Immature natural killer cell (primary cell): ENCODE data around the gene GFAP. TPM values are rescaled to one million over a fixed set of nuclear protein-coding genes. Genes with fewer than 3 reads are reported as not detected.

Source experiments
- DNase-seq, 3 donors: peaks; one replicate each; pipeline ENCODE4 v3.0.0; 2022; ENCODE audit warnings: mixed read lengths in 1 of 3
- H3K27ac Mint-ChIP-seq, 6 donors: one replicate each; pipeline ENCODE4 v1.8.0; 2020; ENCODE audit warnings: mixed read lengths in 6 of 6, mild to moderate bottlenecking in 5 of 6, inconsistent platforms in 4 of 6, moderate library complexity in 3 of 6
- H3K27me3 Mint-ChIP-seq, 3 donors: one replicate each; pipeline ENCODE4 v1.8.0; 2020 to 2021; ENCODE audit warnings: low read depth in 3 of 3, mild to moderate bottlenecking in 3 of 3, mixed read lengths in 3 of 3, moderate library complexity in 3 of 3, inconsistent platforms in 1 of 3
- H3K36me3 Mint-ChIP-seq, 3 donors: one replicate each; pipeline ENCODE4 v1.8.0; 2020; ENCODE audit warnings: mixed read lengths in 3 of 3, inconsistent platforms in 2 of 3, mild to moderate bottlenecking in 2 of 3
- H3K4me1 Mint-ChIP-seq, 2 donors: one replicate each; pipeline ENCODE4 v1.8.0; 2020; ENCODE audit warnings: inconsistent platforms in 2 of 2, mild to moderate bottlenecking in 2 of 2, mixed read lengths in 2 of 2, moderate library complexity in 1 of 2
- H3K4me3 Mint-ChIP-seq, 5 donors: one replicate each; pipeline ENCODE4 v1.8.0; 2020; ENCODE audit warnings: mild to moderate bottlenecking in 5 of 5, mixed read lengths in 5 of 5, inconsistent platforms in 3 of 5, moderate library complexity in 3 of 5
- H3K9me3 Mint-ChIP-seq, 6 donors: one replicate each; pipeline ENCODE4 v1.8.0; 2020; ENCODE audit warnings: mild to moderate bottlenecking in 6 of 6, mixed read lengths in 6 of 6, inconsistent platforms in 4 of 6, moderate library complexity in 3 of 6
- polyA plus RNA-seq, 3 donors: library from polyadenylated mRNA; unstranded; fragments of 300-500 nt; fragmentation: Illumina TruSeq; gene quantifications; one replicate each; pipeline ENCODE4 v1.2.3, GENCODE V29; 2021

The GFAP gene
- polyA plus RNA-seq, 3 donors from 2014 or later: 1.1 TPM; not detected in 2

DNA sequence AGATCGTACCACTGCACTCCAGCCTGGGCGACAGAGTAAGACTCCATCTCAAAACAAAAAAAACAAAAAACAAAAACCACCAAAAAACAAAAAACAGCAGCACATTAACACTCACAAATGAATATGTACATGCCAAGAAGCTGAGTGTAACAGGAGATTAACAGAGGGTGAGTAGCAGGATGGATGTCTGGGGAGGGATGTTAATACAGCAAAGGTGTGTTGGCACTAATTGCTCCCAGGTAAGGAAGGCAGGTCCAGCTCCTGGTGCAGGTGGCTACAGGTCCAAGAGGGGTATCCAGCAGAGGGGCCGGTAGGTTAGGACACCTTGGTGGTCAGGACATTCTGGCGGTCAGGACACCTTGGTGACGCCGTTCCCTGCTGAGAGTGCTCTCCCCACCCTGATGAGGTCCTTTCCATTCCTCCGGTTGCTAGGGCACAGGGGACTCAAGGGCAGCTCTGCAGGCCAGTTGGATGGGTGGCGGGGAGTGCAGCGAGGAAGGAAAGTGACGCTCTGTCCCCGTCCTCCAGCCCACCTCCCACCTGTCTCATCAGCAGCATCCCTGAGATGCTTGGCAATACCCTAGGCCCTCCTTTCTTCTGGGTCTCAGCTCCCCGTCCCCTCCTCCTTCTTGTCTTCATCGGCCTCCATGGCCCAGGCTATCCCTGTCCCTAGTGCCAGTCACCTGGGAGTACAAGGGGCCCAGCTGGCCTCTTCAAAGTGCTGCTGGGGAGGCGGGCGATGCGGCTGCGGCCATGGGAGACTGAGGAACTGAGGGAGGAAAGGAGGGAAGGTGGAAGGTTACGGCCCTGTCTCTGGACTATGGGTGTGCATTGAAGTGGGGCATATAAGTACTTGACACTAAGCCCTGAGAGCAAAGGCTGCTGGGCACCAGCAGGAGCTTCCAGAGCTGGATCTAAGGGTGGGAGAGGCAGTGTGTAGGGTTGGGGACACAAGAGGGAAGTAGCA is 10.7 kb upstream of the GFAP start:
- DNase-seq: no peak
- H3K27me3 Mint-ChIP-seq: peaks cover 2 to 7% (median 2%) of the 10 kb centered on the region in 3 donors
- no peaks in the 10 kb centered on the region for H3K36me3 Mint-ChIP-seq
- peak overlapping the region in 1 of 6 donors; percentile 53 for H3K27ac Mint-ChIP-seq
- no peaks in the 10 kb centered on the region for H3K4me1 Mint-ChIP-seq
- H3K4me3 Mint-ChIP-seq: no peak overlapping the region
- H3K9me3 Mint-ChIP-seq: no peaks in the 10 kb centered on the region

DNA sequence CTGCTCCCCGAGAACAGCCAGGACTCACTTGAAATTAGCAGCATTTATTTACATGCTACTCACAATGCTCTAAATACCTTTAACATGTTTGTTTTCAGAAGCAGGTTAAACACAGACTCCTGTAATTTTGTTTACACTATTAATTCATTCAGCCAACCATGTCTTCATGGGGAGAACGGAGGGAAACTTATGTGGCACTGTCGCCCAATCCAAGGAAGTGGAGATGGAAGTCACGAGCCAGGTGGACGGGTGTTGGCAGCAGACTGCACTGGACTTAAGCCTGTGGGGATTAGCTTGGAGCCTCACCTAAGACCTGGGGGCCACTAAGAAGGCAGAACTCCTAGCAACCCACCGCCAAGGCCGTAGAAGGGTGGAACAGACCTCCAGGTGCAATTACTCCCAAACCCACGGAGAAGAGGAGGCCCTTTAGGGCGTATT is 8.8 kb upstream of the GFAP start:
- Mint-ChIP-seq H3K36me3 (no peaks in the 10 kb centered on the region), H3K4me1 (no peaks in the 10 kb centered on the region), H3K27ac (no peak overlapping the region), H3K9me3 (no peaks in the 10 kb centered on the region), H3K4me3 (peak overlapping the region in 1 of 5 donors; percentile 18), H3K27me3 (peaks cover 2 to 7% (median 2%) of the 10 kb centered on the region in 3 donors)
- DNase-seq: no peak

DNA sequence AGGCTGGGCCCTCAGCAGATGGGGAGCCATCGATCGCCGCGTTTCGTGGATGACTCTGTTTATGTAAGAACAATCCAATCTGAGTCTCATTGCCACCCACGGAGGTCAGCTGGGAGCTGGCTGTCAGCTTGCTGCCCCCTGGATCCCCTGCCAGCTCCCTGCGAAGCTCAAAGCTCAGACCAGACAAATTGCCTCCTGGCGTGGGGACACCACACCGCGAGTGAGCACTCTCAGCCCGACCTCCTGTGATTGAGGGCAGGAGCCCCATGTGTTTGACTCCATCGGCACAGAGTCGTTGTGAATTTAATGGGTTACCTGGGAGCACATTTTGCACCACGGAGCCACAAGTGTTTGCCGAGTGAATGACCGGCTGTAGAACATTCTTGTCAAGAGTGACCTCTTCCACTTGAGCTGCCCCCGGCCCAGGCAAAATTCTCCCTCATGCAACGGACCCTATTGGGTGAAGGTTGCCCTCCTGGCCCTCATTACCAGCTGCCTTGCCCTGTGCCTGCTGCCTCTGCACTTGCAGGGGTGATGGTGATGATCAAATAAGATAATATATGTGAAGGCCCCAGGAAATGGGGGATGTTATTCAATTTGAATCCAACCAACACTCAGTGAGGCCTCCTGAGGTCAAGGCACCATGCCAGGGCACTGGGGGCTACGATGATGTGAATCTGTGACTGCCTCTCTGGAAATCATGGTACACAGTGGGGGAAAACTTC is 7.6 kb upstream of the GFAP start:
- H3K4me1 Mint-ChIP-seq: no peaks in the 10 kb centered on the region
- H3K36me3 Mint-ChIP-seq: no peaks in the 10 kb centered on the region
- H3K4me3 Mint-ChIP-seq: no peak overlapping the region
- H3K27ac Mint-ChIP-seq: no peak overlapping the region
- no peak for DNase-seq
- H3K9me3 Mint-ChIP-seq: no peaks in the 10 kb centered on the region
- H3K27me3 Mint-ChIP-seq: peaks cover 2 to 7% (median 2%) of the 10 kb centered on the region in 3 donors

DNA sequence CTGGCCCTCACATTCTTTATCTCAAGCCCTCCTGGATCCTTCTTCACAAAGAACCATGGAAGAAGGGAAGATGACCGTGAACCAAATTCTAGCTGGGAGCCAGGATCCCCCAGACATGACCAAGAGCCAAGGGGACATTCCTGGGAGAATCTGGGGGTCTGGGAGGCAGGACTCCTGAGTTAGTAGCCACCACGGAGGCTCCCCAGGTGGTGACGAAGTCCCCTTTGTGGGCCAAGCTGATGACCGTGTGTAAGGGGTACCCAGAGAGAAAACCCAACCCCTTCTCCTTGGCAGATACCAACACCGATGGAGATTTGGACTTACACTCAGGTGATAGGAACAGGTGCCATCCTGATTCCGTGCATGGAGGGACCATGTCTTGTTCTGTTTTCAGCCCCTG is 6.8 kb upstream of the GFAP start:
- H3K27me3 Mint-ChIP-seq: peaks cover 2 to 8% (median 4%) of the 10 kb centered on the region in 3 donors
- no peaks in the 10 kb centered on the region for H3K4me1 Mint-ChIP-seq
- no peaks in the 10 kb centered on the region for H3K36me3 Mint-ChIP-seq
- DNase-seq: no peak
- H3K9me3 Mint-ChIP-seq: no peaks in the 10 kb centered on the region
- peak overlapping the region in 1 of 6 donors; percentile 50 for H3K27ac Mint-ChIP-seq
- H3K4me3 Mint-ChIP-seq: no peak overlapping the region

DNA sequence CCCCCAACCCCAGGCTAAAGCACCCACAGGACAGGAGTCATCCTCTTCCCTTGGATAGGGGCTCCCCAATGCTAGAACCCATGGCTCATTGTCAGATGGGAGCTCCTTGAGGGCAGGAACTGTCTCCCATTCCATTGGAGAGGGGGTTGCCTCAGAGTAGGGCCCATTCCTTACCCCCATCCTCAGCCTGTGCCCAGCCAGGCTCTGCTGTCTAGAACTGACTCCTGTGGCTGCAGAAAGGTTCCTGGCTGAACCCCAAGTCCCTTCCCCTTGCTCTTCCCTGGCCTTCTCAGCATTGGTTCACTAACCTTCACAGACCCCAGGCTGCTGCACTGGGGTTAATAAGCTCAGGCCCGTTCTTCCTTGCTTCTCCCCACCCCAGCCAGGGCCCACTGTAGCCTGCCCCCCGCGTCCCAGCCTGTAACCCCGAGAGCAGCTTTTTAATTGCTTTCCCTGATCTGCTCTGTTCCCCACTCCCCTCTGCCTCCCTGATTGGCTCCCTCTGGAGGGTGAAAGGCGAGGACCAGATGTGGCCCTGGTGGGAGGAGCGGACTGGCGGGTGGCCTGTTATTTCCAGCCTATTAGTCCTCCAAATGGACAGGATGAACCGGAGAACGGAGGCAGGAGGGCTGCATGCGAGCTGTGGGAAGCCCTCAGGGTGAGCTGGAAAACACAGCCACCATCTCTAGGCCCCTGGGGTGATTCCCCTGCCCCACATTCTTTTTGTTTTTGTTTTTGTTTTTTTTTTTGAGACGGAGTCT is 6.0 kb upstream of the GFAP start:
- H3K27ac Mint-ChIP-seq: no peak overlapping the region
- no peak for DNase-seq

DNA sequence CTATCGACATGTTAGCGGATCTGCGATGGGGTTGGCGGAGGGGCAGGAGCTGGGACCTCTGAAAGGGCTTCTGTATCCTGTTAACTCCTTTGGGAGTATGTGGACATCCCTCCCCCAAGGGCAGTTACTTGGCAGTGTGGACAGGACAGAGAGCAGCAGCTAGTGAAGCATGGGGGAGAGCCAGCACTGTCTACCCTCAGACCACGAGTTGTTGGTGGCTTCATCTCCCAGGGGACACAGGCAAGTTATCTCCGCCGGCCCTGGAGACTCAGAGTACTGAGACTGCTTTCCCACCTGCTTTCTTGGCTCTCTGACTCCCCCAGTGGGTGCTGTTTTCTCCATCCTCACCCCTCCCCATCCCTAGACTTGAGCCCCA is 5.3 kb upstream of the GFAP start:
- Mint-ChIP-seq H3K4me3 (no peak overlapping the region), H3K9me3 (no peaks in the 10 kb centered on the region), H3K36me3 (no peaks in the 10 kb centered on the region), H3K27me3 (peaks cover under 1 to 10% (median 4%) of the 10 kb centered on the region in 3 donors), H3K4me1 (no peaks in the 10 kb centered on the region), H3K27ac (no peak overlapping the region)
- DNase-seq: no peak

More for the DNA sequence above, 6.0 kb upstream of the GFAP start:
- H3K27me3 Mint-ChIP-seq: peaks cover 2 to 8% (median 4%) of the 10 kb centered on the region in 3 donors
- no peaks in the 10 kb centered on the region for H3K36me3 Mint-ChIP-seq
- H3K9me3 Mint-ChIP-seq: no peaks in the 10 kb centered on the region
- H3K4me1 Mint-ChIP-seq: no peaks in the 10 kb centered on the region
- H3K4me3 Mint-ChIP-seq: no peak overlapping the region

DNA sequence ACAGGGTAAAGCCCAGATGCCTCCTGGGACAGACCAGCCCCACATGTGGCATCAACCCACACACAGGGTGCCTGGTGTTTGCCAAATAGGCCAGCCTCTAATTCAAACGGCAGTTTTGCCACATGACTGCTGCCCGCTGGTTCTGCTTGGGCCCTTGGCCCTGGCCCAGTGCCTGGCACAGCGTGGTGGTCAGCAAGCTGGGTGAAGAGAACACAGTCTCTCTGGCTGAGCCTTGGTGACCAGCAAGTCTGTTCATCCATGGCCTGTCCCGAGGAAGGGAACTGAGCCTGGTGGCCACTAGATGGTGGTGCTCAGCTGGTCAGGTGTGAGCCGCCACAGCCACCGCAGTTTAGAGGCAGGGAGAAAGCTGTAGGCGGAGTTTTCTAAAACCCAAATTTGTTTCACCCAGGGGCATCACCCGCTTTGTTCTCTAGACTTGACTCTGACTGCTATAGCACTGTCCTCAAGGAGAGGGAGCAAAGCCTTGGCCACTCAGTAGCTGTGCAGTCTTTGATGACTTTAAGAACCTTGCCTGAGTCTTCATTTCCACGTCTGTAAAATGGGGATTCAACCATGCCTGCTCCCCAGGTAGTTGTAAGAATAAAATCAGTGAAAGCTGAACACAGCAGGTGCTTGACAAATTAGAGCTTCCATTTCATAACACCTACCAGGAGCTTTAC is 4.7 kb upstream of the GFAP start:
- Mint-ChIP-seq H3K4me3 (no peak overlapping the region), H3K4me1 (no peaks in the 10 kb centered on the region), H3K9me3 (no peaks in the 10 kb centered on the region), H3K36me3 (no peaks in the 10 kb centered on the region), H3K27me3 (peaks cover 0 to 11% (median 4%) of the 10 kb centered on the region in 3 donors), H3K27ac (no peak overlapping the region)
- DNase-seq: peak; percentile 26 to 46 (median 39)

DNA sequence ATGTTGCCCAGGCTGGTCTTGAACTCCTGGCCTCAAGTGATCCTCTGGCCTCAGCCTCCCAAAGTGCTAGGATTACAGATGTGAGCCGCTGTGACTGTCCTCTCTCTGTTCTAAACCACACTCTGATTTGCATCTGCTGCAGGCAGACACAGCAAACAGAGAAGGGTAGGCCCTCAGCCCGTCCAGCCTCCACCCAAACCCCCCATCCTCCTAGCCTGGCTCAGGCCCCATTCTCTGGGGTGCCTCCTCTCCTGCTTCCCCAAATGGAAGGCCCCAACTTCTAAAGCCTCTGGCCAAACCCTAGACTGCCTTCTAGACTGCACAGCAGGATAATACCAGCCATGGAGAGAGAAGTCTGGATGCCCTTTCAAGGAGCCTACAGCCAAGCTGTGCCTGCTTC is 4.1 kb upstream of the GFAP start:
- H3K4me3 Mint-ChIP-seq: no peak overlapping the region
- H3K27ac Mint-ChIP-seq: no peak overlapping the region
- no peaks in the 10 kb centered on the region for H3K4me1 Mint-ChIP-seq
- no peaks in the 10 kb centered on the region for H3K9me3 Mint-ChIP-seq
- DNase-seq: no peak
- H3K27me3 Mint-ChIP-seq: peaks cover 0 to 13% (median 2%) of the 10 kb centered on the region in 3 donors
- H3K36me3 Mint-ChIP-seq: no peaks in the 10 kb centered on the region

DNA sequence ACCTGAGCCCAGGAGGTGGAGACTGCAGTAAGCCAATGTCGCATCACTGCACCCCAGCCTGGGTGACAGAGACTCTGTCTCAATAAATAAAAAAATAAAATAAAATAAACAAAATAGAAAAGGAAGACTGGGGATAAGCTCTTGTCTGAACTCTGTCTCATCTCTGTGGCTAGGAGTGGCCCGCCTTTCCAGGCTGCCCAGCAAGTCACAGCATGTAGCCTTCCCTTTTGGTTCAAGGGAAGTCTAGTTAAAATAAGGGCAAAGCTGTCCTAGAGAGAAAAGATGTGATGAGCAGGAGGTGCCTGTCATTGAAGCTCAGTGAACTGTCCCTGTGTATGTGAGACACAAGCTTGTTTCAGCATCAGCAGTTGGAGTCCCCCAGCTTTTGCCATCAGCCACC is 2.7 kb upstream of the GFAP start:
- Mint-ChIP-seq H3K36me3 (no peaks in the 10 kb centered on the region), H3K9me3 (no peaks in the 10 kb centered on the region), H3K27ac (no peak overlapping the region), H3K27me3 (peaks cover 2 to 13% (median 5%) of the 10 kb centered on the region in 3 donors), H3K4me1 (no peaks in the 10 kb centered on the region), H3K4me3 (no peak overlapping the region)
- no peak for DNase-seq

DNA sequence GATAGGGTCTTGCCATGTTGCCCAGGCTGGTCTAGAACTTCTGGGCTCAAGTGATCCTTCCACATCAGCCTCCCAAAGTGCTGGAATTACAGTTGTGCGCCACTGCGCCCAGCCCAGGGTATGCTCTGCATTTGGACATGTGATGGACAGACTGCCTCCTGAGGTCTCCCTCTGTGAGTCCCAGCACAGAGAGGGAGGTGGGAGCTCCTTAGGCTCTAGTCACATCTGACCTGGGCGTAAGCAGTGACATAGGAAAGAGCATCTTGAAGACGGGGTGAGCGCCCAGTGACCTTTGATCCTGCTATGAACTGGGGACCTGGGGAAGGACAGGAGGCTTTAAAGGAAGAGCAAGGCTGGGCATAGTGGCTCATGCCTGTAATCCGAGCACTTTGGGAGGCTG is 2.2 kb upstream of the GFAP start:
- H3K4me3 Mint-ChIP-seq: no peak overlapping the region

DNA sequence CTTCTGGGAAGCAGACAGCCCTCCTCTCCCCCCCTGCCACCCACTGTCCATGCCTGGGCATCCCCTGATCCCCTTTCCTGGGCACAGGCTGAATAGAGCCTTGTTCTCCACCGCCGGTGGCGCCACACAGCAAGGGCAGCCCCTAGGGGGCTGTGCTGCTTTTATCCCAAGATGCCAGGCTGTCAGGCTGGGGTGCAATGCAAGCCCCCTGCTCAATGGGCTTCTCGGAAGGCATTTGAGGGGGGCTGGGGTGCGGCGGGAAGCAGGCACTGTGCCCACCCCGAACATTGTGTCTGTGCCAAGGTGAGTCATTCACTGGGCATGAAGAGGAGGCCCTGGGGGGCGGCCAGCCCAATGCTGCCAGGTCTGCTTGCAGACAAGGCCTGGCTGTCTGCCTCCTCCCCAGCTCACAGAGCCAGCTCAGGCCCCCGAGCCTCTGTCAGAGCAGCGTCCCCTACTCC is 1.5 kb upstream of the GFAP start:
- Mint-ChIP-seq H3K27me3 (peaks cover 5 to 7% (median 5%) of the 10 kb centered on the region in 3 donors), H3K36me3 (no peaks in the 10 kb centered on the region), H3K27ac (no peak overlapping the region), H3K4me3 (no peak overlapping the region), H3K9me3 (no peaks in the 10 kb centered on the region), H3K4me1 (no peaks in the 10 kb centered on the region)
- DNase-seq: no peak

More for the DNA sequence above, 2.2 kb upstream of the GFAP start:
- no peak for DNase-seq
- Mint-ChIP-seq H3K27me3 (peaks cover 3 to 12% (median 5%) of the 10 kb centered on the region in 3 donors), H3K36me3 (no peaks in the 10 kb centered on the region), H3K4me1 (no peaks in the 10 kb centered on the region), H3K27ac (no peak overlapping the region), H3K9me3 (no peaks in the 10 kb centered on the region)

DNA sequence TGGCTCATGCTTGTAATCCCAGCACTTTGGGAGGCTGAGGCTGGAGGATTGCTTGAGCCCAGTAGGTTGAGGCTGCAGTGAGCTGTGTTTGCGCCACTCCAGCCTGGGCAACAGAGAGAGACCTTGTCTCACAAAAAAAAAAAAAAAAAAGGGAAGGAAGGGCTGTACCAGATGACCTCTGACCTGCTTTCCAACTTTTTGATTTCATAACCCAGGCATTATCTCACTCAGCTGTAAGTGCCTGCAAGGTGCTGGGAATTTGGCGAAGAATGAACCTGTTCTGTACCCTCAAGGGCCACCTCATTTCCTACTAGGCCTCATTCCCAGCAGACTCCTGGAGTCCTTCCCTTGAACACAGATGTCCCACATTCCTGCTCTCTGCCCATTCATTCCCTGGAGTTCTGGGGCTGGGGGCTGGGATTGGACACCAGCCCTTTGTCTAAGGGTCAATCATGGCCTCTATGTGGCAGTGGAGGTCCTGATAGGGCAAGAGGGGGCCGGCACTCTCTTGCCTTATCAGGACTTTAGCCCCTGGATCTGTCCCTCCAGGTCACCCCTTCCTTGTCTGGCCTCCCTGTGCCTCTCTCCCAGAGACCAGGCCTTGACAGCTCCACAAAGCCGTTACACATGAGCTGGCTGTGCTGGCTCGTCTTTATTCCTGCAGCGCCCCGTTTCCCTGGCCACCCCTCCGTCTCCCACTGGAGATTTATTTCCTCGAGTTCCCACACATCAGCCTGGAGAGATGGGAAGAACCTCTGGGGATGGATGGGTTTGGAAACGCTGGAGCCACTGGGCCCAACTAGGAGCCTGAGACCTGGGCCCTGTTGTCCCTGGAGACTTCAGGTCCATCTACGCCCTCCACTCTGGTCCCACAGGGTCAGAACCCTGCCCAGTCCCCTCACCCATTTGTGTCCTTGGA is 821 bp upstream of the GFAP start:
- Mint-ChIP-seq H3K27me3 (peaks cover 5 to 6% (median 5%) of the 10 kb centered on the region in 3 donors), H3K36me3 (no peaks in the 10 kb centered on the region), H3K4me3 (no peak overlapping the region), H3K27ac (no peak overlapping the region), H3K4me1 (no peaks in the 10 kb centered on the region), H3K9me3 (no peaks in the 10 kb centered on the region)
- no peak for DNase-seq
